Measurements from ENCODE around the gene POC1B.

The POC1B gene

DNA sequence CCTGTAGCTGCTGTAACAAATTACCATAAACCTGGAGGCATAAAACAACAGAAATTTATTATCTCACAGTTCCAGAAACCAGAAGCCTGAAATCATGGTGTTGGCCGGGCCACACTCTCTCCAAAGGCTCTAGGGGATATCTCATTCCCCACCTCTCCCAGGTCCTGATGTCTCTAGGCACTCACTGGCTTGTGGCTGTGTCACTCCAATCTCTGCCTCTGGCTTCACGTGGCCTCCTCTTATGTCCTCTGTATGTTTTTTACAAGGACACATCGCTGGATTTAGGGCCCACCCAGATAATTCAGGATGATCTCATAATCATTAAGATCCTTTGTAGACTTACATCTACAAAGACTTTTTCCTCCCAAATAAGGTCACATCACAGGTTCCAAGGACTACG lies 9.2 kb downstream of the POC1B start:
- Histone ChIP-seq H3K79me2 (ENCODE audit: control insufficient read depth, insufficient read depth, low read length, unreplicated experiment) (peaks cover 26% of the 10 kb centered on the region), H3K27ac (ENCODE audit: low read depth, low read length) (no peak overlapping the region)

GRCh38 chr12:89514751-89515150 lies 11.1 kb downstream of the POC1B start:
- Histone ChIP-seq H3K27ac (ENCODE audit: low read depth, low read length) (no peak overlapping the region), H3K4me3 (ENCODE audit: low read depth, low read length) (no peak overlapping the region), H3K36me3 (ENCODE audit: insufficient read depth, low read length) (no peaks in the 10 kb centered on the region), H3K79me2 (ENCODE audit: control insufficient read depth, insufficient read depth, low read length, unreplicated experiment) (peaks cover 12% of the 10 kb centered on the region), H3K27me3 (ENCODE audit: insufficient read depth, low read length) (no peaks in the 10 kb centered on the region), H3K4me1 (ENCODE audit: control insufficient read depth, insufficient read depth, low read length, unreplicated experiment) (no peaks in the 10 kb centered on the region), H2AFZ (ENCODE audit: low read length, unreplicated experiment) (no peak overlapping the region)

More for the DNA sequence above, 9.2 kb downstream of the POC1B start:
- Histone ChIP-seq H3K27me3 (ENCODE audit: insufficient read depth, low read length) (no peaks in the 10 kb centered on the region), H3K4me3 (ENCODE audit: low read depth, low read length) (no peak overlapping the region), H3K4me1 (ENCODE audit: control insufficient read depth, insufficient read depth, low read length, unreplicated experiment) (no peaks in the 10 kb centered on the region), H2AFZ (ENCODE audit: low read length, unreplicated experiment) (no peak overlapping the region), H3K36me3 (ENCODE audit: insufficient read depth, low read length) (no peaks in the 10 kb centered on the region)

DNA sequence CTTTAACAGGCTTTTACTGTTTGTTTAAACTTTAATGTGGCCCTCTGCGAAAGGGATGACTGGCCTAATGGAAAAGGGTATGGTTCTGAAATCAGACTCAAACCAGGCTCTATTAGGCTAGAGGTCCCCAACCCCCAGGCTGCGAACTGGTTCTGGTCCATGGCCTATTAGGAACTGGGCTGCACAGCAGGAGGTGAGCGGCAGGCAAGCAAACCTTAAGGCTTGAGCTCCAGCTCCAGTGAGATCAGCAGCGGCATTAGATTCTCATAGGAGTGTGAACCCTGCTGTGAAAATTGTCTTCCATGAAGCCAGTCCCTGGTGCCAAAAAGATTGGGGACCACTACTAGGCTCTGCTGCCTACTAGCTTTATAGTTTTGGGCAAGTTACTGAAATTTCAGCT lies 12.3 kb downstream of the POC1B start:
- H3K4me1 ChIP-seq (ENCODE audit: control insufficient read depth, insufficient read depth, low read length, unreplicated experiment), result no peaks in the 10 kb centered on the region
- no peaks in the 10 kb centered on the region for H3K36me3 ChIP-seq (ENCODE audit: insufficient read depth, low read length)
- no peak overlapping the region for H3K4me3 ChIP-seq (ENCODE audit: low read depth, low read length)
- H3K79me2 ChIP-seq (ENCODE audit: control insufficient read depth, insufficient read depth, low read length, unreplicated experiment), result peaks cover 6% of the 10 kb centered on the region
- no peak overlapping the region for H3K27ac ChIP-seq (ENCODE audit: low read depth, low read length)
- no peak overlapping the region for H2AFZ ChIP-seq (ENCODE audit: low read length, unreplicated experiment)
- no peaks in the 10 kb centered on the region for H3K27me3 ChIP-seq (ENCODE audit: insufficient read depth, low read length)

DNA sequence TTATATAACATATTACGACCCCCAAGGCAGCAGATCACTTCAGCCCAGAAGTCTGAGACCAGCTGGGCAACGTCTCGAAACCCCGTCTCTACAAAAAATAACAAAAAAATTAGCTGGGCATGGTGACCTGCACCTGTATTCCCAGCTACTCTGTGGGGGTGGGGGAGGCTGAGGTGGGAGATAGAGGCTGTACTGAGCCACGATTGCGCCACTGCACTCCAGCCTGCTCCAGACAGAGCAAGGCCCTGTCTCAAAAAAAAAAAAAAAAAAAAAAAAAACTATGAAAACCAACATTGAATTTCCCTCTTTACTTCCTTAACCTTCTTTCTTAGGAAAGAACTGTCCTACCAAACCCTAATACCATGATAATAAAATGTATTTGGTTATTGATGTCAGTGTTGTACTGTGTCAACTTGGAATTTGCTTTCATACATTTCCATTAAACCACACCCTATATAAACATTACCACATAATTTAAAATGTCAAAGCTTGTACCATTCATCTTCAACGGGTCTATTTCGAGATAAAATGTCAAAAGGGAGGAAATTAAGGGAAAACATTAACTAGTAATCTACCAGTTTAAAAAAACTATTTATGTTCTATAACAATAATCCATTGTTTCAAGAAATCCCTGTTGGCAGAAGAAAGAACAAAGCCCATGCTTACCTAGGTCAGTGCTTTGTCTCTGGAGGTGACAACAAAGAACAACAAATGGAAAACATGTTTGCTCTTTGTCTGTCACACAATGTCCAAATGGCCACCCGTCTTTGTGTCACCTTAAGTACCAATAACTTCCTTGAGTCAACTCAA lies 18.6 kb downstream of the POC1B start:
- no peak overlapping the region for H3K27ac ChIP-seq (ENCODE audit: low read depth, low read length)
- peaks cover 5% of the 10 kb centered on the region for H3K4me1 ChIP-seq (ENCODE audit: control insufficient read depth, insufficient read depth, low read length, unreplicated experiment)
- no peak overlapping the region for H2AFZ ChIP-seq (ENCODE audit: low read length, unreplicated experiment)
- no peaks in the 10 kb centered on the region for H3K36me3 ChIP-seq (ENCODE audit: insufficient read depth, low read length)
- H3K27me3 ChIP-seq (ENCODE audit: insufficient read depth, low read length), result no peaks in the 10 kb centered on the region
- H3K4me3 ChIP-seq (ENCODE audit: low read depth, low read length), result no peak overlapping the region
- H3K79me2 ChIP-seq (ENCODE audit: control insufficient read depth, insufficient read depth, low read length, unreplicated experiment), result no peaks in the 10 kb centered on the region

GRCh38 chr12:89506050-89506449 lies 19.8 kb downstream of the POC1B start:
- no peaks in the 10 kb centered on the region for H3K27me3 ChIP-seq (ENCODE audit: insufficient read depth, low read length)
- no peaks in the 10 kb centered on the region for H3K36me3 ChIP-seq (ENCODE audit: insufficient read depth, low read length)
- H3K4me3 ChIP-seq (ENCODE audit: low read depth, low read length), result no peak overlapping the region
- no peak overlapping the region for H2AFZ ChIP-seq (ENCODE audit: low read length, unreplicated experiment)
- H3K79me2 ChIP-seq (ENCODE audit: control insufficient read depth, insufficient read depth, low read length, unreplicated experiment), result no peaks in the 10 kb centered on the region
- peaks cover 5% of the 10 kb centered on the region for H3K4me1 ChIP-seq (ENCODE audit: control insufficient read depth, insufficient read depth, low read length, unreplicated experiment)
- no peak overlapping the region for H3K27ac ChIP-seq (ENCODE audit: low read depth, low read length)

DNA sequence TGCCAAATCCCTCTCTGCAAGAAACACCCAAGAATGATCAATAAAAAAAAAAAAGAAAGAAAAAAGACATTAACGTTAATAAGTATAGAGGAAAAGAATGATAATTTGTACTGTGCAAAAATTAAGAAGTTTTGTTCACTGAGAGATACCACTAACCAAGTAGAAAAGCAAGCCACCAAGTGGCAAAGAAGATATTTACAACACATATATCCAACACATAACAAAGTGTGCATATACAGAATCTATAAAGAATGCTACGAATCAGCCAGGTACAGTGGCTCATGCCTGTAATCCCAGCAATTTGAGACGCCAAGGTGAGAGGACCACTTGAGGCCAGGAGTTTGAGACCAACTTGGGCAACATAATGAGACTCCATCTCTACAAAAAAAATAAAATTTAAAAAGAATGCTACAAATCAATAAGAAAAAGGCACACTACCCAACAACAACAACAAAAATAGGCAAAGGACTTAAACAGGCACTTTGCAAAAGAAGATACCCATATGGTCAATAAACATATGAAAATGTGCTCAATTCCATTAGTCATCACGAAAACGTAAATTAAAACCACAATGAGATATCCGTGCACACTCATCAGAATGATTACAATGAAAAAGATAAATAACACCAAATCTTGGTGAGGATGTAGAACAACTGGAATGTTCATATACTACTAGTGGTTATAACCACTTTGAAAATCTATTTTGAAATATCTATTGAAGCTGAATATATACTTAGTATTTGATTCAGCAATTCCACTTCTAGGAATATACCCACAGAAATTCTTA lies 21.1 kb downstream of the POC1B start:
- no peaks in the 10 kb centered on the region for H3K79me2 ChIP-seq (ENCODE audit: control insufficient read depth, insufficient read depth, low read length, unreplicated experiment)
- peaks cover 5% of the 10 kb centered on the region for H3K4me1 ChIP-seq (ENCODE audit: control insufficient read depth, insufficient read depth, low read length, unreplicated experiment)
- H3K4me3 ChIP-seq (ENCODE audit: low read depth, low read length), result no peak overlapping the region
- H2AFZ ChIP-seq (ENCODE audit: low read length, unreplicated experiment), result no peak overlapping the region
- no peaks in the 10 kb centered on the region for H3K27me3 ChIP-seq (ENCODE audit: insufficient read depth, low read length)
- H3K36me3 ChIP-seq (ENCODE audit: insufficient read depth, low read length), result no peaks in the 10 kb centered on the region
- H3K27ac ChIP-seq (ENCODE audit: low read depth, low read length), result no peak overlapping the region

DNA sequence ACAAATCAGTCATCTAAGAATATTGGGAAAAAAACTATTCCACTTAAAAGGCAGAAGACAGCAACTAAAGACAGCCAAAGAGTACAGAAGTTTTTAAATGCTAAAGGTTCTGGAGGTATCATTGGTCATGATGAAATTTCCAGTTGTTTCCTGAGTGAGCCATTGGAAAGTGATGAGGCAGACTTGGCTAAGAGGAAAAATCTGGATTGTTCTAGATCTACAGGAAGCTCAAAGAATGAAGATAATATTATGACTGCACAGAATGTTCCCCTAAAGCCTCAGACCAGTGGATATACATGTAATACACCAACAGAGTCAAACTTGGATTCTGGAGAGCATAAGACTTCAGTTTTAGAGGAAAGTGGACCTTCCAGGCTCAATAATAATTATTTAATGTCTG lies 24.1 kb downstream of the POC1B start:
- H3K4me3 ChIP-seq (ENCODE audit: low read depth, low read length), result no peak overlapping the region
- no peak overlapping the region for H2AFZ ChIP-seq (ENCODE audit: low read length, unreplicated experiment)
- H3K27me3 ChIP-seq (ENCODE audit: insufficient read depth, low read length), result no peaks in the 10 kb centered on the region
- no peaks in the 10 kb centered on the region for H3K36me3 ChIP-seq (ENCODE audit: insufficient read depth, low read length)
- no peak overlapping the region for H3K27ac ChIP-seq (ENCODE audit: low read depth, low read length)
- peaks cover 5% of the 10 kb centered on the region for H3K4me1 ChIP-seq (ENCODE audit: control insufficient read depth, insufficient read depth, low read length, unreplicated experiment)
- H3K79me2 ChIP-seq (ENCODE audit: control insufficient read depth, insufficient read depth, low read length, unreplicated experiment), result no peaks in the 10 kb centered on the region

- H3K27ac ChIP-seq (ENCODE audit: low read depth, low read length), result no peak overlapping the region
- peaks cover 5% of the 10 kb centered on the region for H3K4me1 ChIP-seq (ENCODE audit: control insufficient read depth, insufficient read depth, low read length, unreplicated experiment)
- H2AFZ ChIP-seq (ENCODE audit: low read length, unreplicated experiment), result no peak overlapping the region
- H3K36me3 ChIP-seq (ENCODE audit: insufficient read depth, low read length), result no peaks in the 10 kb centered on the region
- no peak overlapping the region for H3K4me3 ChIP-seq (ENCODE audit: low read depth, low read length)
- no peaks in the 10 kb centered on the region for H3K79me2 ChIP-seq (ENCODE audit: control insufficient read depth, insufficient read depth, low read length, unreplicated experiment)
- no peaks in the 10 kb centered on the region for H3K27me3 ChIP-seq (ENCODE audit: insufficient read depth, low read length)
These were observed 26.0 kb downstream of the POC1B start for GRCh38 chr12:89499857-89500256.

- peaks cover 6% of the 10 kb centered on the region for H3K4me1 ChIP-seq (ENCODE audit: control insufficient read depth, insufficient read depth, low read length, unreplicated experiment)
- H3K79me2 ChIP-seq (ENCODE audit: control insufficient read depth, insufficient read depth, low read length, unreplicated experiment), result no peaks in the 10 kb centered on the region
- H3K27ac ChIP-seq (ENCODE audit: low read depth, low read length), result no peak overlapping the region
- no peak overlapping the region for H2AFZ ChIP-seq (ENCODE audit: low read length, unreplicated experiment)
- no peaks in the 10 kb centered on the region for H3K27me3 ChIP-seq (ENCODE audit: insufficient read depth, low read length)
- no peaks in the 10 kb centered on the region for H3K36me3 ChIP-seq (ENCODE audit: insufficient read depth, low read length)
- no peak overlapping the region for H3K4me3 ChIP-seq (ENCODE audit: low read depth, low read length)
These were observed 28.4 kb downstream of the POC1B start for GRCh38 chr12:89497467-89497866.

- Histone ChIP-seq H3K4me3 (ENCODE audit: low read depth, low read length) (no peak overlapping the region), H3K27me3 (ENCODE audit: insufficient read depth, low read length) (no peaks in the 10 kb centered on the region), H3K27ac (ENCODE audit: low read depth, low read length) (no peak overlapping the region), H3K36me3 (ENCODE audit: insufficient read depth, low read length) (no peaks in the 10 kb centered on the region), H3K79me2 (ENCODE audit: control insufficient read depth, insufficient read depth, low read length, unreplicated experiment) (no peaks in the 10 kb centered on the region), H3K4me1 (ENCODE audit: control insufficient read depth, insufficient read depth, low read length, unreplicated experiment) (peaks cover 6% of the 10 kb centered on the region), H2AFZ (ENCODE audit: low read length, unreplicated experiment) (no peak overlapping the region)
These were observed 28.8 kb downstream of the POC1B start for GRCh38 chr12:89497005-89497404.

Data from ACC112 (cell line).